ENCODE measurements around the gene LBH. TPM values are rescaled to one million over a fixed set of nuclear protein-coding genes. Genes with fewer than 3 reads are reported as not detected.

The LBH gene
- total RNA-seq, 1 experiment from 2014 or later, result 5.8 TPM

- H3K36me3 ChIP-seq (ENCODE audit: low read depth, low read length), result no peaks in the 10 kb centered on the region
- TF ChIP-seq EZH2phosphoT487 (IDR thresholded peaks at IDR 0.05; ENCODE audit: borderline replicate concordance, low read length), result no peak
- POLR2A ChIA-PET (ENCODE audit: unreplicated experiment), result no interaction called here
- no peaks in the 10 kb centered on the region for H3F3A ChIP-seq (ENCODE audit: low read length, unreplicated experiment)
- no peaks in the 10 kb centered on the region for H4K20me1 ChIP-seq (ENCODE audit: low read length)
- H2AFZ ChIP-seq (ENCODE audit: low read length), result no peak overlapping the region
- peaks cover 5% of the 10 kb centered on the region; the same call in 1 of the 2 replicates for H3K4me1 ChIP-seq (ENCODE audit: insufficient read depth, low read length)
- no peaks in the 10 kb centered on the region for H3K27me3 ChIP-seq (ENCODE audit: low read length)
- CTCF ChIA-PET, result no interaction called here
- H3K79me2 ChIP-seq (ENCODE audit: low read length), result no peaks in the 10 kb centered on the region
- H3K27ac ChIP-seq (ENCODE audit: low read length), result no peak overlapping the region
- H3K9ac ChIP-seq (ENCODE audit: low read length), result no peak overlapping the region
- H3K9me2 ChIP-seq (replicated peaks; ENCODE audit: low read length), result no peaks in the 10 kb centered on the region
- no peak for DNase-seq
- no peak overlapping the region for H3K4me2 ChIP-seq (ENCODE audit: low read length)
- no peaks in the 10 kb centered on the region for H3K9me3 ChIP-seq (ENCODE audit: low read length)
- no peak for ATAC-seq
- H3K4me3 ChIP-seq (ENCODE audit: low read length), result no peak overlapping the region
- intact Hi-C loops (cut with micrococcal nuclease), result no loop called here
- no TSS peak for BruUV-seq (replicated peaks)
Observed at GRCh38 chr2:30308280-30308679, 76.9 kb downstream of the LBH start.

Other genes with a start within 250 kb of the LBH start
- 29.9 TPM in 2 replicates for gene YPEL5, start 84.5 kb upstream of the LBH start, total RNA-seq (2014; rRNA removed)
- 19.5 and 22.0 TPM in 2 replicates for gene LCLAT1, start 215.7 kb downstream of the LBH start, total RNA-seq (2014; rRNA removed)